ENCODE results near the gene AUNIP. TPM values are rescaled to one million over a fixed set of nuclear protein-coding genes. Genes with fewer than 3 reads are reported as not detected.

The AUNIP gene
- total and polyA plus RNA-seq, 2 experiments from 2014 or later: 2.2 to 2.3 TPM

DNA sequence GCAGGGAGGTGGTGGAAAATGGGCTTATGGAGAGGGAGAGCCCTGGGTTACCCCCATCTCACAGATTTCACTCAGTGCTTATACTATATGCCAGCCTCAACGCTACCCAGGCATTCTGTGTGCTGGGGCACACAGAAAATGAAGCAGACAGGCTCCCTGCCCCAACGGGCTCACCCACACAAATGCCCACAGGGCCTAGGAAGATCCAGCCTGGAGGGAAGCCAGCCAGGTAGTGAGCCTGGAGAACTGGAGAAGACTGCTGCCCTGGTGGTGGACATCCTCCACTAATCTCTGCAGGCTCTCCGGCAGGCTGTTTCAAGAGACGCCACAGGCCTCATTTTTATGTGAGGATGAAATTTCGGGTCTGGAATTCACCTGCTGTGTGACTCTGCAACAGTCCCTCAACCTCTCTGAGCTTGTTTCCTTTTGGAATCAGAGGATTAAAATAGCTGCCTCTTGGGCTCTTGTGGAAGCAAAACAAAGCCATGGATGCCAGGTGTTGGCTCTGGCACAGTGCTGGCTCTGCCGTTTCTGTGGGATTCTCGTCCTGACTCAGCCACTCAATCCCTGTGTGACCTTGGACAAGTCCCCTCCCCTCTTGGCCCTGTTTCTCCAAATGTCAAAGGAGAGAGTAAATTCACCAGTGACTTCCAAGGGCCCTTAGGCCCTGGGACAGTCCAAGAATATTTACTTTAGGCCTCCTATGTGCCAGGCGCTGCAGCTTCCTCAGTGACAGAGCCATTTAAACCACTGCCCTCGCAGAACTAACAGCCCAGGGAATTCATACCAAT, 12.6 kb upstream of the AUNIP start:
- in situ Hi-C loops (cut with MboI): no loop called here
- Histone ChIP-seq H3K9me3 (ENCODE audit: low read depth) (no peaks in the 10 kb centered on the region), H3K79me2 (ENCODE audit: insufficient read depth) (peaks cover 37% of the 10 kb centered on the region), H3K9me2 (ENCODE audit: insufficient read depth) (no peaks in the 10 kb centered on the region), H3F3A (ENCODE audit: insufficient read depth) (peaks cover 6% of the 10 kb centered on the region), H3K9ac (no peak overlapping the region), H3K36me3 (ENCODE audit: low read depth) (peaks cover 3% of the 10 kb centered on the region; the same call in 1 of the 2 replicates), H4K20me1 (ENCODE audit: insufficient read depth) (no peaks in the 10 kb centered on the region), H3K27ac (no peak overlapping the region), H3K4me3 (no peak overlapping the region), H3K27me3 (replicated peaks; ENCODE audit: insufficient read depth) (no peaks in the 10 kb centered on the region), H3K4me2 (ENCODE audit: unreplicated experiment) (no peak overlapping the region), H3K4me1 (ENCODE audit: insufficient read depth) (peaks cover 4% of the 10 kb centered on the region; the same call in 1 of the 2 replicates), H2AFZ (no peak overlapping the region)
- DNase-seq: no peak
- TF ChIP-seq EZH2phosphoT487 (IDR thresholded peaks at IDR 0.05; ENCODE audit: insufficient read depth, low read depth) (no peak), EZH2 (IDR thresholded peaks at IDR 0.05; ENCODE audit: insufficient read depth, poor library complexity, severe bottlenecking) (no peak)
- 84 to 87% methylated on average over 9 of the region's 9 CpGs for WGBS, 2 experiments (ENCODE audit: low coverage in 1 of 2, low lambda C conversion rate in 2 of 2, missing lambda C conversion rate in 2 of 2)

DNA sequence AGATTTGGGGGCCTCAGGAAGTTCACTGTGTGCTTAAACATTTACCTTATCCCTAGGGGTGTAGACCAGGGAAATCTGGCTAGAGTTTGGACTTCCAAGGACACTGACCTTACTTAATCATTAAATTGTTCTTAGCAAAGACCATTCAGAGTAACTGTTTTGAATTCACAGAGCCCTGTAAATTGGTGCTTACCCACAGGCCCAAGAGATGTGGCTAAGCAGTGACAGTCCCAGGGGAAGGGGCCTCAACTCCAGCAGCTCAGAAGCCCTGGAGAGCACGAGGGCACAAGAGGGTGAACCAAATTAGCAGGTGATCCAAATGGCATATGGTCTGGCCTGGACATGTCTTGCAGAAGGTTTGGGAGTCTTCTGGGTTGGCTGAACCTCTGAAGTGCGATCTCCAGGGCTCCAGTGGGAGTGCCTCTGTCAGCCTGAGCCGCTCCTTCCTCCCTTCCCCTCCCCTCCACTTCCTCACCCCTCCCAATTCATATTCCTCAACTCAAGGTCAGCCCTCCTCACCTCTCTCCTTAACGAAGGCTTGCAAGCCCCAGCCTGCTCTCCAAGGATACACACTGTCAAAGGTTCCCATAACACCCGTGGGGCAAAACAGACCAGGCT, 11.9 kb upstream of the AUNIP start:
- H3F3A ChIP-seq (ENCODE audit: insufficient read depth): no peaks in the 10 kb centered on the region
- H3K27ac ChIP-seq: no peak overlapping the region
- no peaks in the 10 kb centered on the region for H4K20me1 ChIP-seq (ENCODE audit: insufficient read depth)
- no peak for DNase-seq
- no peak overlapping the region for H2AFZ ChIP-seq
- H3K4me3 ChIP-seq: no peak overlapping the region
- WGBS, 2 experiments (ENCODE audit: low coverage in 1 of 2, low lambda C conversion rate in 2 of 2, missing lambda C conversion rate in 2 of 2): 82 to 83% methylated on average over 5 of the region's 5 CpGs
- no peaks in the 10 kb centered on the region for H3K9me3 ChIP-seq (ENCODE audit: low read depth)
- peaks cover 37% of the 10 kb centered on the region for H3K79me2 ChIP-seq (ENCODE audit: insufficient read depth)
- H3K4me2 ChIP-seq (ENCODE audit: unreplicated experiment): no peak overlapping the region
- in situ Hi-C loops (cut with MboI): no loop called here
- no peaks in the 10 kb centered on the region for H3K9me2 ChIP-seq (ENCODE audit: insufficient read depth)
- peaks cover 4% of the 10 kb centered on the region; the same call in 1 of the 2 replicates for H3K4me1 ChIP-seq (ENCODE audit: insufficient read depth)
- H3K36me3 ChIP-seq (ENCODE audit: low read depth): peaks cover 3% of the 10 kb centered on the region; the same call in 1 of the 2 replicates
- no peaks in the 10 kb centered on the region for H3K27me3 ChIP-seq (replicated peaks; ENCODE audit: insufficient read depth)
- no peak for TF ChIP-seq EZH2phosphoT487 (IDR thresholded peaks at IDR 0.05; ENCODE audit: insufficient read depth, low read depth)
- no peak for TF ChIP-seq EZH2 (IDR thresholded peaks at IDR 0.05; ENCODE audit: insufficient read depth, poor library complexity, severe bottlenecking)
- H3K9ac ChIP-seq: no peak overlapping the region

DNA sequence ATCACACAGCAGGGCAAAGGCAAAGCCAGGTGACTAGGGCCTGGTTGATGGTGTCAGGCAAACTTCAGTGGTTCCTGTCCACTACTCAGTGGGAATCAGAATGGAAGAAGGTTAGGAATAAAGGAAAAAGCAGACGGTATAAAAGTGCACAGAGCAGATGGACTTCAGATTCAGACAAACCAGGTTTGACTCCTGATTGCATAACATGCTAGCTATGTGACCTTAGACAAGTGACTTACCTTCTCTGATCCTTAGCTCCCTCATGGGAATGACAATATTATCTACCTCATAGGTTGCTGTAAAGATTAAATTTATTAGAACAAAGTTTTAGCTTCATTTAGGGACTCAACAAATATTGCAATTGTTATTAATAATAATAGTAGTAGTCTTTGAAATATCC, 11.4 kb upstream of the AUNIP start:
- Histone ChIP-seq H3K79me2 (ENCODE audit: insufficient read depth) (peaks cover 37% of the 10 kb centered on the region), H4K20me1 (ENCODE audit: insufficient read depth) (no peaks in the 10 kb centered on the region), H3K4me2 (ENCODE audit: unreplicated experiment) (no peak overlapping the region), H3K4me1 (ENCODE audit: insufficient read depth) (peaks cover 4% of the 10 kb centered on the region; the same call in 1 of the 2 replicates), H3F3A (ENCODE audit: insufficient read depth) (no peaks in the 10 kb centered on the region), H3K9ac (no peak overlapping the region), H3K4me3 (no peak overlapping the region), H3K36me3 (ENCODE audit: low read depth) (peaks cover 3% of the 10 kb centered on the region; the same call in 1 of the 2 replicates), H2AFZ (no peak overlapping the region), H3K9me2 (ENCODE audit: insufficient read depth) (no peaks in the 10 kb centered on the region), H3K27me3 (replicated peaks; ENCODE audit: insufficient read depth) (no peaks in the 10 kb centered on the region), H3K27ac (no peak overlapping the region), H3K9me3 (ENCODE audit: low read depth) (no peaks in the 10 kb centered on the region)
- TF ChIP-seq EZH2 (IDR thresholded peaks at IDR 0.05; ENCODE audit: insufficient read depth, poor library complexity, severe bottlenecking) (no peak), EZH2phosphoT487 (IDR thresholded peaks at IDR 0.05; ENCODE audit: insufficient read depth, low read depth) (no peak)
- DNase-seq: no peak
- in situ Hi-C loops (cut with MboI): no loop called here
- WGBS, 2 experiments (ENCODE audit: low coverage in 1 of 2, low lambda C conversion rate in 2 of 2, missing lambda C conversion rate in 2 of 2): 100% methylated on average over 1 of the region's 1 CpG

DNA sequence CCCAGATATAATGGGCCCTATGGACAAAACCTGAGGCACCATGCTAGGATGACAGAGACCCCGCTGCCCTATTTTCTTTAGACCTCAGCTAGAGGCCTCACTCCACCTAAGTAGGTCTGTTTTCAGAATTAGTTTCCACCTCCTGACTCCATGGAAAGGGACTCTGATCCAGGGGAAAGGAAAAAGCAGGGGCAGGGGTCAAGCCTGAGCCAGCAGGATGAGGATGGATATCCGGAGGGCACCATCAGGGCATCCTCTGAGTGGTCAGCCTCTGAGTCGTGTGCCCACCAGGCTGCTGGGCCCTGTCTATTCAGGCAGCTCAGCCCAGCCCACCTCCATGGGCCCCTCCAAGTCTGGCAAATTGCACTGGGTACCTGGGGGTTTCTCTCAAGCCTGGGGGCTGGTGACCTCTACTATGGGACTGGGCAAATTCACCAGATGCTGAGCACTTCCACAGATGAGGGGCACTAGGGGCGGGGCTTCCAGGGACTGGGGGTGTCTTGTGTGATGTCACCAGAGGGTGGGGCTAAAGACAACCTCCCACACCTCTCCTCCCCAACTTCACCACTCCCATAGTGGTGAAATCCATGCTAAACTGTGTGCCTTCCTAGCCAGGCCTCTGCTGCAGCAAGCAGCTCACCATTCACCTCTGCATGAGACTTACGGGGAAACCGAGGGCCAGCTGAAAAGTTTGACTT, 10.8 kb upstream of the AUNIP start:
- peaks cover 4% of the 10 kb centered on the region; the same call in 1 of the 2 replicates for H3K4me1 ChIP-seq (ENCODE audit: insufficient read depth)
- no peaks in the 10 kb centered on the region for H3K9me2 ChIP-seq (ENCODE audit: insufficient read depth)
- H3K79me2 ChIP-seq (ENCODE audit: insufficient read depth): peaks cover 37% of the 10 kb centered on the region
- WGBS, 2 experiments (ENCODE audit: low coverage in 1 of 2, low lambda C conversion rate in 2 of 2, missing lambda C conversion rate in 2 of 2): 80 to 81% methylated on average over 6 of the region's 6 CpGs
- H2AFZ ChIP-seq: no peak overlapping the region
- H3K4me3 ChIP-seq: no peak overlapping the region
- TF ChIP-seq EZH2 (IDR thresholded peaks at IDR 0.05; ENCODE audit: insufficient read depth, poor library complexity, severe bottlenecking): no peak
- no peak for TF ChIP-seq EZH2phosphoT487 (IDR thresholded peaks at IDR 0.05; ENCODE audit: insufficient read depth, low read depth)
- DNase-seq: no peak
- no peaks in the 10 kb centered on the region for H4K20me1 ChIP-seq (ENCODE audit: insufficient read depth)
- H3K9me3 ChIP-seq (ENCODE audit: low read depth): no peaks in the 10 kb centered on the region
- in situ Hi-C loops (cut with MboI): no loop called here
- no peaks in the 10 kb centered on the region for H3F3A ChIP-seq (ENCODE audit: insufficient read depth)
- H3K36me3 ChIP-seq (ENCODE audit: low read depth): peaks cover 3% of the 10 kb centered on the region; the same call in 1 of the 2 replicates
- H3K27ac ChIP-seq: no peak overlapping the region
- H3K27me3 ChIP-seq (replicated peaks; ENCODE audit: insufficient read depth): no peaks in the 10 kb centered on the region
- H3K9ac ChIP-seq: no peak overlapping the region
- H3K4me2 ChIP-seq (ENCODE audit: unreplicated experiment): no peak overlapping the region

All from GM23248 (cell line).